GM21737 (cell line): Measurements from ENCODE around the gene SPATA46.

Source experiments
- ATAC-seq: cut with Tn5 transposase; IDR thresholded peaks from one replicate; pipeline ENCODE4 v1.9.1; 2021; ENCODE audit warnings: mild to moderate bottlenecking, moderate library complexity; ENCODE audit not compliant: unreplicated experiment

Gene SPATA46

DNA sequence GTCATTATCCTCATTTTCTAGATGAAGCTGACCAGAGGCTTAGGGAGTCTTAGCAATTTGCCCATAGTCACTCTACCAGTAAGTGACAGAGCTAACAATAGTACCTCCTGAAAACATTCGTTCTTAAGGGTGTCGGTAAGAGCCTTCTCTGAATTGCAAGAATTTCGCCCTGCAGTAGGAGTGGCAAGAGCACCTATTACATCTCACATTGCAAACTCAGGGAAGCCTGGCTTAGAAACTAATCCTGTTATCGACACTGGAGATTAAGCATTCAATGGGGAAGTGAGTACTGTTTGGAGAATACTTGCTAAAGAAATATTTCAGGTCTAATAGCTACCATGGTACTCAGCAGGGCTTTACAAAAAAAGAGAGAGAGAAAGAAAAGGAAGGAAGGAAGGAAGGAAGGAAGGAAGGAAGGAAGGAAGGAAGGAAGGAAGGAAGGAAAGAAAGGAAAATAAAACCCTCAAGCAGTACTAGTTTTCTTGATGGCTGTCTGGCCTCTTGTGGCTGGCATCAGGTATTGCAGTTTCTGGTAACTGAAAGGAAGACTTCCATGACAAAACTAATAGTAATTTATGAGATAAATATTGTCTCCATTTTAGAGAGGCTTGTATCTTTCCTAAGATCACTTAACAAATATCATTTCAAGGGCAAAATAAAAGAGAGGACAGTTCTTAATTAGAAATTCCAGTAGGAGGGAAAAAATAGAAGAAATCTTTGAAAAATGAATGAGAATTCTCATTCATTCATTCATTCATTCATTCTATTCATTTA, 15.3 kb upstream of the SPATA46 start:
- no peak for ATAC-seq

DNA sequence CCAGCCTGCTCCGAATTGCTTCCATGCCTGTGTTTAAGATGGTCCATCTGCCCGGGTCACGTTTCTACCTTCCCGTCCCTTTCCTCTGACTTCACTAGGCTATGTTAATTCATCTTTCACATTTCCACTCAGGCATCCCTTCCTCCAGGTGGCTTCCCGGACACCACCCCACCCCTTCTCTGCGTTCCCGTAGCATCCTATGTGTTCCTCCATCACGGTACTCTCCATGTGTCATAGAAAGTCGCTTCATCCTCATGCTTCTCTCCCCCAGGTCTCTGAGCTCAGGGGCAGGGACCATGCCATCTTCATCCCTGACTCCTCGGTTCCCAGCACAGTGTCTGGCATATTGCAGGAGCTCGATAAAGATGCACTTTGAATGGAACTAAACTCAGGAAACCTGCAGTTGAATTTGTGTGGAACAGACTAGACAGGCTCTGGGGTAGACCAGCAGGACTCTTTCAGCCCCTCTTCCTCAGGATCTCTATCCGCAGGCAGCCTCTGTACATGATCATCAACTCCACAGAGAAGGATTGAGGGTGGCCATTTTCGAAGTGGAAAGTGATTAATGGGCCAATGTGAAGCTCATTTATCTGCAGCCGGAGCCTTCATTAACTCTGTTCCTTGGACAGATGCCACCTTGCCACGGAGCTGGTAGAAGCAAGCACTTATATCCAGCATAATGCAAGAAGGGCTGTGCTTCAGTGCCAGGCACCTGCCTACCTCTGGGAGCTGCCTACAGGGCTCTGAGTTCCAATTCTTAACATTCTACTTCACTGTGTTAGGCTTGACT, 13.9 kb upstream of the SPATA46 start:
- no peak for ATAC-seq

DNA sequence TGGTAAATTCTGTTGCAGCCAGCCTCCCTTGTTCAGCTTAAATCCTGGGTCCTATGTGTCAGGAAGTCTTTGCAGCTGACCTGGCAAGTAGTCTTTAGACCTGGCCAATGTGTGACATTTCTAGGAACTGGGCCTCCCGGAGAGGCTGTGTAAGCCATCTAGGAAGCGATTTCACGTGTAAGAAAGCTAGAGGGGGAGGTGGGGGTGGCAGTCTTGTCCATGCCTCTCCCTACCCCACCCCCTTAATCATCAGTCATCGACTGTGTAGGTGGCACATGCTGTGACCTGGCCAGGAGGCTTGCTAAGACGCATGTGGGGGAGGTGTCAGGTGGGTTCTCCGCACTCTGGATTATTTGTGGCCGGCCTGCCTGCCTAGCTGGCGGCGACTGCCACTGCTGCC, 13.3 kb upstream of the SPATA46 start:
- ATAC-seq: no peak

DNA sequence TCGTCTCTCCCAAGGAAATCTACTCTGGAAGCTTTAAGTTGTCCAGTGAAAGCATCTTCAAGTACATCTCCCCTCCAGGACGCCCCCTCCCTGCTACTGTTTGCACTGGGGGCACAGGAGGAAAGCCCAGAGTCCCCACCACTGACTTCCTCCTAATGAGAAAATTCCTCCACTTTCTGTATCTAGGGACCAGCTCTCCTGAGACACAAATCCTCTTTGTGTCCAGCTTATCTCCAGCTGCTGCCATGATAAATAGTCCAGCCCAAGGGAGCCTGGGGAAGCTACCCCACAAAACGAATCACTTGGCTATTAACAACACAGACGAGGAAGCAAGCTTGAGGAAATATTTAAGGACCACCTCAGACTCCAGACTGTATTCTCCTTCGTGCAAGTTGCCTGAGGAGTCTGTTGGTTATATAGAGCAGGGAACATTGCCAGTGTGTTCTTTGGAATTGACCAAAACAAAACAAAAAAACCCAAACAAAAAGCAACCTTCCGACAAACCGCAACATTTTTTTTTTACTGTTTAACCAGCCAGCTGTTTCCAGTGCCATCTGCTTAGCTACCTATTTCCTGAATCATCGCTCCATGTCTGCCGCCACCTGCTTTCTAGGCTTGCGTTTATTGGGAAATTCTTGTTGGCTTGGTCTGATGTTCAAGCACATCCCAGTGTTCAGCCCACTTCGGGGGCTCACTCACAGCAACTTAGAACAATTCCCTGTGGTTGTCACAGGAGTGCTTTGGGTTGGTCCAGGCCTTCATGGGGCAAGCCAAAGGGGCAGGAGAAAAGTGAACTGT, 12.6 kb upstream of the SPATA46 start:
- peak; percentile 53 for ATAC-seq

DNA sequence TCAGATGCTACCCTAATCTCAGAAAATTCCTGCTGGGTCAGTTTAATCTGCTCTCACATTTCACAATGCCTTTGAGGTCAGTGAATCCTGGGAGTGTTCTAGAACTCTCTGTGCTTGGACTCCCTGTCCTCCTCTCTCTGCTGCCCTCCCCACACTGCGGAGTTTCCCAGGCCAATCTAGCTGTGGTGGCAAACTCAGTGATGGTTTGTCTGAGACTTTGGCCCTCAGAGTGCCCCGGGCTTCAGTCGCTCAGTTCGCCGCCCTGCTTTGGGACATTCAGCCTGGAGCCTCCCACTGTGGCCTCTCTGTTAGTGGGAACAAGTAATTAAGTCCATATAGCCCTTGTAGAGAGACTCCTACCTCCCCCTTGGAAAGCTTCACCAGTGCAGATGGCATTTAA, 12.0 kb upstream of the SPATA46 start:
- ATAC-seq: no peak

DNA sequence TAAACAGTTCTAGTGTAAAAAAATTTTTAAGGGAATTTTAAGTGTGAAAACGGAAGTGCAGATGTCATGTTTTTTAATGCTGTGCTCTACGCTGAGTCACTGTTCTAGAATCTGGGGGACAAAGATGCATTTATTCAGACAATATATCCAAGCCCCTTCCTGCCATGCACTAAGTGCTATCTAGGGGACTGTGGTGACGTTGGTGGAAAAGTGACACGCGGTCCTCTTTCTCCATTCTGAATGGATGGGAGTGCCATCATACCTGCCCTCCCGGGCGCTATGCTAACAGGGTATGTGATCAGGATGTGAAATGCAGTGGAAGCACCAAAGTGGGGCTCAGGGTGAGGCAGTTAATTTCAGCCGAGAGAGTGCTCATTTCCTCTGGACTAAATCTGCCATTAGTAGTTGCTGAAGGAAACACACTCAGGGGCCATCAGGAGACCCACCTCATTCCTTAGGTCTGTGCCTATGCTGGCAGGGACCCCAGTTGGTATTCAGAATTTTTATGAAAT, 11.5 kb upstream of the SPATA46 start:
- no peak for ATAC-seq

DNA sequence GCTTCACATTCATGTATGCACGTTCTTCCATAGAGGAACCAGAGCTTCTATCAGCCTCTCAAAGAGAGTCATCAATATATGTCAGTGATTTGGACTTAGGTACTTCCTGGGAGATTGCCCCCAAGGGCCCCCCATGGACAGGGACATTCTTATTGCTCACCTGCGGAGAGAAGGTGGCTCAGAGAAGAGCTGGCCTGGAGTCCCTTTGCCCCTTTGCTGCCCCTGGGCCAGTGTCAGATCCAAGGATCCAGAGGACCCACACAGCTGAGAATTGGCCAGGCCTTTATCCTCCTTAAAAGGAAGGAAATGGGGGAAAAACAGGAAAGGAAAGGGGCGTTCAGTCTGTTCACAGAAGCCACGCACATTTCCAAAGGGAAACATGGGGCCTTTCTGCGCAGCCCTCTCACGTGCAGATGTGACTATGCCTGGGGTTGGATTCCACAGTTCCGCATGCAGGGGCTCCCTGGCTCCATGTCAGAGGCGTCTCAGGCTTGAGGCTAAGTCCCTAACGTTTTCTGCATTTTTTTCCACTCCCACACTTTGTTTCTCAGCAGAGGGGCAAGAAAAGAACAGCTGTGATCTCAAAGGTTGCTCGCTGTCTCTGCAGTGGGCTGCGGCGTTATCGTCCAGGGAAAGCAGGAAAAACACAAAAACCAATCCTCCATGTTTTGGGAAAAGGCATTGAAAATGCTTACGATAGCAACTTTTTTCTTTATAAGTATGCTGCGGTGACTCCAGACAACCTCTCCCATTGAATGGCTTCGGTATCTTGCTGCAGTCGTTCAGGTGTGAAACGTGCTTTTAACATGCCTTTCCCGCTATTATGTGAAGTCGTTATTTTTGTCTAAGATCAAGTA, 10.8 kb upstream of the SPATA46 start:
- ATAC-seq: no peak

DNA sequence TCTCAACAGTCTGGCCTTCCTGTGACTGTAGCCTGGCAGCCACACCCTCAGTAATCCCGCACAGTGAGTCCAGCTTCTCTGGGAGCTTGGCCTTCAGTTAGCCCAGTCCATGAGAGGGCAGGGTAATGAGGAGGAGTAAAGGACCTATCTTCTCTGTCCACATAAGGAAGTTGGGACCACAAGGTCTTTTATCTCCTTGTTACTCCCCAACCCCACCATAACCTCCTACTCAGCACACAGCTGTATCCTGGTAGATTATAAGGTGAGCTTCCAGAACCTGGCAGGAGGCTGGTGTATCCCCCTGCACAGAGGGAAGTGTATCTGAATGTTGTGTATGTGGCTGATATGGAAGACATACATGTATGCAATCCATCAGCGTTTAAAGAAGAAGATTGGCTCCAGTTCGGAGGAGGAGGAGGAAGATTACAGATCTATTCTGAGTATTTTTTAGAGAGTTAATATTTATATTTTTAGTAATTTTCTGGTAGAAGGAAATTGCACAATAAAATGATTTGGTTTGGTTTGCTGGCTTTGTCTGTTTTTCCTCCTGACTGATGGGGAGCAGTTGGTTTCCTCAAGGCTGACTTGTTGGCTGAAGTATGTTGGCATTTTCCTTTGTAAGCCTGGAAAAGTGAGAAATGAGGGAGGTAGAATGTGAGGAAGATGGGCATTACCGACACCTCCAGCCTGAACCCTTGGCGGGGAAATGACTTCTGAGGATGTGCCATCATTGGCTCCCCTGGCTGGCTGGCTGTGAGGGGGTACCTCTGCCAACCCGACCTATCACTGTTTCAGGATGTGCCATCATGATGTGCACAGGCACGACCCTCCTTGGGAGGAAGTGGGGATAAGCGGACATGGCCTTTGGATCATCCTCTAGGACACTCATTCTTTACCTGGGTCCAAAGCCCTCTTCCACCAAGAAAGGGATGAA, 9.9 kb upstream of the SPATA46 start:
- ATAC-seq: no peak

DNA sequence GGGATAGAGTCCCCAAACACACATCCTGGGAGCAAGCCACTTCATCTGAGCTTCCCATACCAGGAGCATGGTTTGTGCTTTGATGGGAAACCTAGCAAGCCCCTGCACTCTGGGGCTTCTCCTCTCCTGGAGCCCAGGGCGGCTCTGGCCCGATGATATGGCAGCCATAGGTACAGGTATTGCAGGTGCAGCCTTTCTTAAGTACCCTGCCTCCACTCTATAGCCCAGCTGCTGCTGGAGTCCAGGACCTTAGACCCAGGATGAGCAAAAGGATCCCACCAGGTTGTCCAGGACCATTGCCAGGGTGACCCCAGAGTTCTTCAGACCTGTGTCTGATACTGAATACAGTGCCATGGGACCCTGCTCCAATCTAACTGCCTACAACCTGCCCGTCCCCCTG, 9.0 kb upstream of the SPATA46 start:
- ATAC-seq: no peak

DNA sequence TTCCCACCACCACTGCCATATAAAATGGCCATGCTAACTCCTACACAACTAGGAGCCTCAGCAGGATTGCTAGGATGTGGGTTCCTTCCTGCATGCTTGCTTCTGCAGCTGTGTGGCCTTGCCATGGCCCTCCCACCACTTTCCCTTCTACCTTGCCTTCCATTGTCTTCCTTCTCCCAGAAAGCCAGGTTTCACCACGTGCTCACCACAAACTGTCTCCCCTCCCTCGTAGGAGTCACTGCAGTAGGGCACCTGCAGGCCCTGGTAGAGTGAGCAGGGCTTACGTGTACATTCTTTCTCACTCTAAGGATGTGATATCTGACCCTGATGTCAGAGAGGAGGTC, 8.6 kb upstream of the SPATA46 start:
- no peak for ATAC-seq

DNA sequence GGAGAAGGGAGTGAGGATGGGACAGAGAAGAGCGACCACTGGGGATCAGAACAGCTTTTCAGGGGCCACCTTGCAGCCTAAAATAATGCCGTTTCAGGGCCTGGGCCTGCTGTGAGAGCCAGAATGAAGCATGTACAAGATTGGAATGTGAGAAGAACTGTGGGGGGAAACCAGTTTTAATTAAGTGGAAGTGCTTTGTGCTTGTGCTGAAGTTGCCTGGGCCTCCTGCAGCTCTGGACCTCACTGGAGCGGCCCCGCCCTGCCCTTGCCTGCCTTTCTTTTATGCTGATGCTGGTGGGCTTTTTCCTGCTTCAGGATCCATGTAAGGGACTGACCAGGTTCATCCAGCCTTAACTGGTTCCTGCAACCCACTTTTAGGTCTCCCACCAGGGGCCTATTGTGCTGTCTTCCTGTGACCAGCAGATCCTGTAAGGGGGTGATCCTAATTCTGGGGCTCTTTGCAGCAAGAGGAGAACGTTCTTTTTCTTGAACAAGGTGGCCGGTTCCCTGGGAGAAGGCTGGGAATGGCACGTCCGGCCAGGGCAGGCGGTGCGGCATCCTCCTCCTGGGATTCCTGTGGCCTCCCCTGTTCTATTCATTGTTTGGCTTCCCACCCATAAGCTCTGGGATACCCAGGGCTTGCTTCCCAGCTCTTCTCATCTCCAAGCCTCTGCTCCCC, 8.1 kb upstream of the SPATA46 start:
- ATAC-seq: no peak

DNA sequence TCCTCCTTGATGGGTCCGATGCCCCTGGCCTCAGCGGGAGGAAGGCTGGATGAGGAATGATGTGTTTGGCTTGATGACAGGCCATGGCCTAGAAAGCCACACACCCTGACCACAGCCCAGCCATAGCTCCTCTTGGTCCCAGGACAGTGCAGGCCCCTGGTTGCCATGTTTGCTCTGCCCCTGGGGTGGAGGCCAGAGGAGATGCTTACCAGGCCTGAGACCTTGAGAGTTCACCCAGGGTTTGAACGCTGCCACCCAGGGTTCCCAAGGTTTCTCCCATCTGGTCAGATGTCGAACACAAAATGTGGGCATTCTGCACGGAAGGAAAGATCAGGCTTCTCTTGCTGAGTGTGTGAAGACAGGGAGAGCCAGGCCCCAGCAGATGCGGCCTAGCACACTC, 7.5 kb upstream of the SPATA46 start:
- no peak for ATAC-seq

DNA sequence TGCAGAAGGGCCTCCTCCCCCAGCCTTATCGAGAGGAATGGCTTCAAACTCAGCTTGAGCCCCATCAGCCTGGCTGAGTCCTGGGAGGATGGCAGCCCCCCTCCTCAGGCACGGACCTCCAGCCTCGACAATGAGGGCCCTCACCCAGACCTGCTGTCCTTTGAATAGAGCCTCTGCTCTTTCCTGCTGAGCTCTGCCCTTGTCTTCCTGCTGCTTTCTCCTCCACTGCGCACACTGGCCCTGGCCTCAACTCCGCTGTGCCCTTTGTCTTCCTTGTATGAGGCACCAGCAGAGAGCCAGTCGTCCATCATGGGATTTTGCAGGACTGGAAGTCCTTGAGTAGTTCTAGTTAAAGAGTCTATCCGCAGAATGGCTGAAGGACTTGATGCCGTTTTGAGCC, 6.9 kb upstream of the SPATA46 start:
- no peak for ATAC-seq

DNA sequence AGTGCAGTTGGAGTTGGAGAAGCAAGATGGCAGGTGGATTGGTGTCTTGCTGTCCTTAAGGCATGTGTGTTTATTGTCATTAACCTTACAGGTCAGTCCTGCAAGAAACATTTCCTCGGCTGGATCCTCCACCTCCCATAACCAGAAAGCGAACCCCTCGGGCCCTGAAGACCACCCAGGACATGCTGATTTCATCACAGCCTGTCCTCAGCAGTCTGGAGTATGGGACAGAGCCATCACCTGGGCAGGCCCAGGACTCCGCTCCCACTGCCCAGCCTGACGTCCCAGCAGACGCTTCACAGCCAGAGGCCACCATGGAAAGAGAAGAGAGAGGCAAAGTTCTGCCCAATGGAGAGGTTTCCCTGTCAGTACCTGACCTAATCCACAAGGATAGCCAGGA, 6.4 kb upstream of the SPATA46 start:
- no peak for ATAC-seq

DNA sequence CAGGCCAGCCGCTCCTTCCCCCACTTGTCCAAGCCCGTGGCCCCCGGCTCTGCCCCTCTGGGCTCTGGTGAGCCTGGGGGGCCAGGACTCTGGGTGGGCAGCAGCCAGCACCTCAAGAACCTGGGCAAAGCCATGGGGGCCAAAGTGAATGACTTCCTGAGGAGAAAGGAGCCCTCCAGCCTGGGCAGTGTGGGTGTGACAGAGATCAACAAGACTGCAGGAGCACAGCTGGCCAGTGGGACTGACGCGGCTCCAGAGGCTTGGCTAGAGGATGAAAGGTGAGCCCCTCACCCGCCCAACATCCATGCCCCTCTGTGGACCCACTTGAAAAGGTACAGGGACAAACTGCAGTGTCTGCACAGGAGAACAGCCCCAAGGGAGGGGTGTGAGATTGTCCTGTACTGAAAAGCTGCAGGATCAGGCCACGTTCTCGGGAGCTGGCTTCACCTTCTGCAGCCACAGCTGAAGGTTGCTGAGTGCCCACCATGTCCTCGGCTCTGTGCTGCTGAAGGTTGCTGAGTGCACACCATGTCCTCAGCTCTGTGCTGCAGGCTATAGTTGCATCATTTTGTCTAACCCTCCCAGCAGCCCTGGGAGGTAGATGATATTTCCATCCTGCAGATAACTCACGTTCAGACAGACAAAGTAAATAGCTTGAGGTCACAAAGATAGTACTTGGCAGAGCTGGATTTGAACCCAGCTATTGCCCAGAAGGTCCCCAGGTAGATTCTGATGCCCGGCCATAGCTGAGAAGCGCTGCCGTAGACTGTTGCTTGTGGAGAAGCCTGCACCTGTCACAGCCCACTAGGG, 5.5 kb upstream of the SPATA46 start:
- no peak for ATAC-seq

DNA sequence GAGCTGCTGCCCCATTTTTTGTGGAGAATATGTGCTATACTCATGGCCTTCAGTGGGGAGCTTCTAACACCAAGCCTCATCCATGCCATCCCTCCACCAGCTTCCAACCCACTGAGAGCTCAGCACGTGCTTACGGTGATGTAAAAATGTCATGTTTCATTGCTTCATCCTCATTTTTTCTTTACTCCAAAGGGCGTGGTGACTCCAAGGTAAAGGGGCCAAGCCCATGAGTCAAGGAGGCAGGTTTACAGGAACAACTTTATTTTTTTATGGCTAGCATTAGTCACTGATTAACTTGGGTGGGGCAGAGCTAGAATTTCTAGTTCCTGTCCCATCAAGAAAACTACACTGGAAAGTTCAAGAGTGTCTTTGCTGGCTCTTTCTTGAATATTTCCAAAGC, 4.7 kb upstream of the SPATA46 start, which contains the start of gene C1orf226:
C1orf226 (plus strand) TSS at position 346 of the 400 bp plus-strand sequence. CDS start 174 bp downstream, outside the sequence.
- no peak for ATAC-seq

DNA sequence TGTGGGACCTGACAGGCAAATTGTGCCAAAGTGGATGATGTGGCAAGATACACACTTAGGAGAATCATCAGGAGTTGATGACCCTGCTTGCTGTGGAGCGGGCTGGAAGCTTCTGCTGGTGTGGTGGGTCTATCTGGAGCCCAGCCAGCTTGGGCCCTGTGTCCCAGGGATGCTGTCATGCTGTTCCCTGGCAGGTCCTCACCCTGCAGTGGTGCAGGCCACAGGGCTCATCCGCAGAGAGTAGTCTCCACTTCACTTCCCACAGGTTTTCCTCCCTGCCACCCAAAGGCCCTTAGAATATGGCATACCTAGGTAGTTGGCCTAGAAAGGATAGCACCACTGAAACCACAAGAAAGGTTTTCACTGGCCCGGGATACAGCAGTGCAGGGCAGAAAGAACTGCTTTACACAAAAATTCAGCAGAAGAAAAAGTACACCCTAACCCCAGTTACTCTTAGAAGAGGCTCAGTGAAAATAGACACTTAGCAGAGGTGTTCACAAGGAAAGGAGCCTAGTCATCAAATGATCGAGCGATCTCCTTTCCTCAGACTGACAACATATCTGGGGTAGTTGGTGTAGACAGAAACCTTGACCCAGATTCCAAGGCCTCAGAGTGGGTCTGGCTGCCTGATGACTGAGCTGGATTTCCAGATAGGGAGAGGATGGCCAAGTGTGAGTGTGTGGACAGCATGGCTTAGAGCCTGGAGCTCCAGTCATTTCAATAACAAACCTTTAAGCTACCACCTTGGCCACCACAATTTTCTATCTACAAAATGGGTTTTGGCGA, 3.6 kb upstream of the SPATA46 start:
- ATAC-seq: no peak
